ENCODE data around the gene DYNAP.

The DYNAP gene, protein sequence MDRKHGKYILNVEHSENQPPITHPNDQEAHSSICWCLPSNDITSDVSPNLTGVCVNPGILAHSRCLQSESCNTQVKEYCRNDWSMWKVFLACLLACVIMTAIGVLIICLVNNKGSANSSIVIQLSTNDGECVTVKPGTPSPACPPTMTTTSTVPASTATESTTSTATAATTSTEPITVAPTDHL
- total RNA-seq, result 0 to 0.66 (median 0) reads per million in 17 experiments

DNA sequence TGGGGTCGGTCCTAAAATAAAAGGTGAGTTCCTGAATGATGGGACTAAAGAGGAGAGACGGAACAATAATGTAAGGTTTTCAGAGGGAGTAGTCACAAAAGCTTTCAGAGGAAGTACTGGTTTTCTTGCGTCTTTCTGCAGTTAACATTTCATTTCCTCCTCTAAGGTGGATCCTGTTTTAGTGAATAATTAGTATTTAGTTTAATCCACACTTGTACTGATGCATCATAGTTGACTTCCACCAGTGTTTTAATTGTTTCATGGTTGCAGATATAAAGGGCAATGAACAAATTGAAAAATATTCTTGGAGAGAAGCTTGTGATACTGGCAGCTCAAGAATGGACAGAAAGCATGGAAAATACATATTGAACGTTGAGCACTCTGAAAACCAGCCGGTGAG, at the start of gene DYNAP:
DYNAP (plus strand) TSS at position 301 of the 400 bp plus-strand sequence; CDS start at position 339, 38 bp downstream.
- no peak for DNase-seq

DNA sequence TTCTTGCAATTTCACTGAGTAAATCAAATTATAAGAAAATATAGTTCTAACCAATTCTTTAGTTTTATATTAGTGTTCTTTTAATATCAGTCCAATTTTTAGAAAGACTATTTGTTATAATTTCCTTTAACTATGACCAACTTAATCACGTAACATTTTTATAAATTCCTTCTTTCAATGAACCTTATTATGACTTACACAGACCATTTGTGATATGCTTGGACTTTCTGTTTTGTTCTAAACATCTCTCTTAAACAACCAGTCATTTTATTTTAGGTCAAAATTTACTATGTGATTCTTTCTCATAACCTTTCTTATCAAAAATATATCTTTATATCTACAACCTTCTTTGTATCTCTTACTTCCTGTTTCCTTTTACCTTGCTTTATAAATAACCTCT, 39.5 kb upstream of the DYNAP start:
- DNase-seq, result no peak

DNA sequence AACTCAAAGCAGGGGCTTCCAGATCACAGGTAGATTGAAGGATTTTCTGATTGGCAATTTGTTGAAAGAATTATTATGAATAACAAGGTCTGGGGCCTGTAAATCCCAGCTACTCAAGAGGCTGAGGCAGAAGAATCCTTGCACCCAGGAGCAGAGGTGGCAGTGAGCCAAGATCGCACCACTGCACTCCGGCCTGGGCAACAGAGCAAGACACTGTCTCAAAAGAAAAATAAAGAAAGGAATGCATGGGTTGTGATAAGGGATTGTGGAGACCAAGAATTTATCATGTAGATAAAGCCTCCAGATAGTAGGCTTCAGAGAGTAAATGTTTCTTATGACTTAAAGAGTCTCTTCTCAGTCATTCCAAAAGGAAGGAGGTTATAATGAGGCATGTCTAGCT, 35.8 kb upstream of the DYNAP start:
- DNase-seq, result no peak

DNA sequence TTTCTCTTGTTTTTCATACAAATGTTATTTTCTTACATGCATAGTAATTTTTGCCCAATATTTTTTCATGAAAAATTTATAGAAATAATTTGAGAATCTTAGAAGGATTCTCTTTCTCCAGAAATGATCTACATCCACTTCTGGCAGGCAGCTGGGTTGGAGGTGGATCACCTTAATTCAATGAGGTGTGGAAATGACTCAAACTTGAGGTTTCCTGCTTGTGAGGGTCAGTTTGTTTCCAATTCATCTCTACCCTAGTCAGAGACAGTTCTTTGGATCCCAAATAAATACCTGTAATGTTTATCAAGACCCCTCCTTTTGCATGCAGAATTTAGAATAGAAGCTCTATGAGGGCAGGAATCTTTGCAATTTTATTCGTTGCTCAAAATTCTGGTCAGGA, 35.0 kb upstream of the DYNAP start:
- DNase-seq, result no peak

DNA sequence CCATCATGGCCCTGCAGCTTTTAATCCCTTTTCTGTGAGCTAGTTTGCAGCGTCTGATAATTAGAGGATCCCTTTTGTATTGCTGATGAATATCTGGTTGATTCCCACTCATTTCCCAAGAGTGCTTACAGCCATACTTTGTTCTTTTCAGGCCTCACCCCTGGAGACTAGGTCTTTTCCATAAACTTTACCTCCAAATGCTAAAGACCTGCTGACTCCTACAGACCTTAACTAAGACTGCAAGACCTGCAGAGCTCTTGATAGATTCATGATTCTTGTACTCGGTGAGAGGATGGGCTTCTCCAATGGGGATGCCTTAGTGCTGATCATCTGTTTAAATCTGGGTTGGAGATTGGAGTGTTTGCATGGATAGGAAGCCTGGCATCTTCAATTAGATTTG, 33.1 kb upstream of the DYNAP start:
- no peak for DNase-seq

DNA sequence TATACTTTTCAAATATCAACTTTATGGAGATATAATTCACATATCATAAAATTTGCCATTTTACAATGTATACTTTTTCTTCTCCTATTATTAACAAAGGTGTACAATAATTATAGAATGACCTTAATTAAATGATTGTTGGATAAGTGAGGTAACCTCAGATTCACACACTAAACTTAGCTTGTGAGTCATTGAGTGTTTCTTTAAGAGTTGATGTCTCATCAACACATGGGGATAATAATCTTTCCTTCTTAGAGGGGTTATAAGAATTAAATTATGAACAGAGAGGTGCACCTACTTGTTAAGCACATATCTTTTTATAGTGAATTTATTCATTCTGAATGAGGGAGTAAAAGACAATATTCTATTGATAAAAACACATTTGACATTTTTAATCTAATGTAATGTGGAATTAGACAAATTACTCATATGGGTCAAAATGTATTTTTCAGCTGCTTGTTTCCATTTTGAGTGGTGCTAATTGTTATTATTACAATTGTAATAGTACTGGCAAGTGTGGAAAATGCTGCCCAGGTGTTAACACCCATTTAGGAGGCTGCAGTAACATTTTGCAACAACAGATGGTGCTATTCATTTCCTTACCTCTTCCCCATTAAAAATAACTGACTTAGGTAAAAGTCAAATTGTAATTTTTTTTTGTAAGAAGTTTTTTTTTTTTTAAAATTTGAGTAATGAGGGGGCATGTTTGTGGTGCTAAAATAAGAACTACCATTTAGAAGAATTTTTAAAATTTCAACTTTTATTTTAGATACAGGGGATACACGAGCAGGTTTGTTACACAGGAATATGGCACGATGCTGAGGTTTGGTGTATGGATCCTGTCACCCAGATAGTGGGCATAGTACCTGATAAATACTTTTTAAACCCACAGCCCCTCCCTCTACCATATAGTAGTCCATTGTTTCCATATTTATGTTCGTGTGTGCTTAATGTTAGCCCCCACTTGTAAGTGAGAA, 32.1 kb upstream of the DYNAP start:
- DNase-seq, result peak; percentile 11 to 31 (median 24)

DNA sequence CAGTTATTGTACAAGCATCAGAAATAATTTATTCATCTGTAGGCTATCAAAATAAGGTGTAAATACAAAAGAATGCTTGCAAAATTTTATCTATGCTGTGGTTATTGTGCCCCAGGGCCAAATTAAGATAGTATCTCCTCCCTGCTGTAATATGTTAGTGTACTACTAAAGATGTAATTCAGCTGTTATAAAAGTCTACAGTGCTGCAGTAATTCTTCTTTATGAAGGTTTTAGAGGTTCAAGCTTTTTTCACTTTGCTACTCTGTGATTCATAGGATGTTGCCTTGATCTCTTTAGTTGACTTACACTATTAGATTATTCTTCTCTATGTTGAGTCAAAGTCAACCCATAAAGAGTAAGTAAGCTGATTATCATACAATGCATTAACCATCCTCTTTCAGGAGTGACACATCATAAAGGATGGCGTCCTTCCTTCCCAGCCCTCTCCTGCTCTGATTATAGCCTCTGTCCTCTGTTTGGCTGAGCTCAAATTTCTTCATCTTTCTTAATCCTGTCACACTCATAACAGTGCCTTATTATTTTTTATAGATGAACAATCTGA, 29.3 kb upstream of the DYNAP start:
- no peak for DNase-seq

DNA sequence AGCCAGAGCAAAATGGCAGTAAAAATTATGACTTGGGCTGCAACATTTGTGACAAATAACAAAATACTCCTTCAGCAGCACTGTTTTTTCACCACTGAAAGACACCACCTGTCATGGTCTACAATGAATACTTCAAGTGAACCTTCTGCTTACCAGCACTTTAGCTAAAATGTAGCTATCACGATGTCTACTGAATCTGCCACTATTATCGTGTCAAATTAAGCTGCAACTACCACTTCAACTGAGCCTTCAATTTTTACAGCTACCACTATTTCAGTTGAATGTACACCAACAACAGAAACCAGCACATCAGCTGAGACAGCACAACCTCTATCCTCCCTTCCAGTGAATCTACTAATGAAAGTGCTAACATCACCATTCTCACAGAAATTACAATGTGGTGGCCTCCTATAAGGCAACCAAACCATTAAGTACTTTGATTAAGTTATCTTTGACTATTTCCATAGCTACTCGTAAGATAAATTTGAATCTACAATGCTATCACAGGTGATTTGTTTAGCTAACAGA, 10.8 kb upstream of the DYNAP start:
- DNase-seq, result no peak

DNA sequence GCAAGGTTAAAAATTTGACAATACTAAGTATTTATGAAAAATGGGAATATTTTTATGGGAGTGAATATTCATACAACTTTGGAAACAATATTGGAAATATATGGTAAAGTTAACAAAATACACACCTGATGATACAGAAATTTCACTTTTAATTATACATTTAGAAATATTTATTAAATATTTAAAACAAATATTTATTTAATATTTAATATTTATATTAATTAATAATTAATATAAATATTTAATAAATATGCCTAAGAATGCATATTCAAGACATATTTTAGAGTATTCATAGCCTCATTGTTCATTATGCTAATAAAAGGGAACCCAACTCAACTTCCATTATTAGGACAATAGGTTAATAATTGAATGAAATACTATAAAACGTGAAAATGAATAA, 7.0 kb upstream of the DYNAP start:
- no peak for DNase-seq

DNA sequence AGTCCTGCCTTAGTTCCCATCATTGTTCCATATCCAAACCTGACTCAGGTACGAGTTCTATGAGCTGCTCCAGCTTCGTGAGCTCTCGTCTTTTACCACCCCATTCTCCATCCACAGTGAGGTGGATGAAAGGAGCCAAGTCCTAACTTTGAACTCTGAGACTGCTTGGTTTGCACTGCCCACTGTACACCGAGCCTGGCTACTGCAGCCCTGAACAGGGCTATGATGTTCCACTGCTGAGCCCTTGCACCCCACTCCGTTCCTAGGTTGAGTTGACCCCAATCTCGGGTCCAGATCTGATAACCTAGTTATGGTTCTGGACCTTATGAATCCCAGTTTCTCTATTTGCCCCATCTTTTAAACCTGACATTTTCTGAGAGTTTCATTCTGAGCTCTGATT, 5.3 kb upstream of the DYNAP start:
- no peak for DNase-seq

DNA sequence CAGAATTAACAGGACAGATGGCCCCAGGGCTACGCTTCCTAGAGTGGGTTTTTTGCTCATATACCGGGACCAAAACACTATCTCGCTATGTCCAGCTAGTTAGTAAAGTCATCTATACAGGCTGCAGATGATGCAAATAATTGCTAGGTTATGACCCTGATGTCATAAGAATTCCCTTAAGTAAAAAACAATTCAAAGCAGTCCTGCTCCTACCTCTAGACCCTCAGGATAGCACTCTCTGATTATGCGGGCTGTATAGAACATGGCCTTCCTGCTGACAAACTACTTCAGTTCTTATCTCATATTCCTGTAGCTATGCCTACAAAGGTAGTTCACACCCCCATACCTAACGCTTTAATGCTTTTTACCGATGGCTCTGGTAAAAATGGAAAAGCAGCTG, 13.2 kb downstream of the DYNAP start:
- DNase-seq, result no peak

DNA sequence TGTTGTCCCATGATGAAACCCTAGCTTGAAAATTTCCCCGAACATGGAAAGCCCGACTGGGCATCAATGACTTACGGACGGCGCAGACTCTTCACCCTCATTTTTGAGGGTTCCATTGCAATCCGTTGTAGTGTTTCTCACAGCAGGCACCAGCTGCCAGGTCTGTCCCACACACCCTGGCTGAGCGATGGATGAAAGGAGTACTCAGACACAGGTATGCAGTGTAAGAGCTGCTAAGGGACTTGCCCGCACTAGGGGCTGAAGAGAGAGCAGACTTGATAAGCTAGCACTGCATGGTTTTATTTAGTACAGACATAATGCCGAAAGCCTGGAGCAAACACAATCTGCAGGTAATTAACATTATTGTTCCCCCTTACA, 15.8 kb downstream of the DYNAP start:
- no peak for DNase-seq

DNA sequence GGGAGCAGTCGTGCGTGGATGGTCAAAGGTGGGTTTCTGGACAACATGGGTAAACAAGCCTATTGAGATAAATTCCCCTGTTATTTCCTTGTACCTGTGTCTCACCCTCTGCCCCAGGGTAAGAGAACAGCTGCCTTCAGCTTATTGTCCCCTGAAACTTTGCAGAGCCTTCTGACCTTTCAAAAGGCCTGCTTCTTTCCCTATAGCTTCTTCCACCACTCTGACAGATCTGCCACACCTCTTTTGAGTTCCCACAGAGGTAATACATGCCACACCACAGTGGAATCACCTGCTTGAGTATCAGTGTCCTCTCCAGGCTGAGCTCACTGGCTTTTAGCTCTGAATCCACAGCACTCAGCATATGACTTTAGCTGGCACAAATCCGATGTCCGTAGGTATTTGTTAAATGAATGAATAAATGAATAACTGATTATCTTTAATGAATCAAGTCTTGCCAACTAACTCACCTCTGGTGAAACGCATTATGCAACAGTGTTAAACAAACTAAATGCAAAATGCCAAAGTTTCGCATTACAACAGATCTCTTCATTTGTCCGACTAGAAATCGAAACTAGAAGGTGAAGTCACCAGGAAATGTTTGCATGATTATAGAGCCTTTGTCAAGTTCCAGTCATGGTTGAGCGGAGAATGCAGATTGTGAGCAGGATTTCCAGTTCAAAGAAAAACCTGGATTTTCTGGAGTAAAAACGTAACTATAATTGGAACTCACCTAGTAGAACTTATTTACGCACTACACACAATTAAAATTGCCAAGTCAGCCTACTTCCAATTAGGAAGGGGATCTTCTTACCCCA, 16.4 kb downstream of the DYNAP start:
- DNase-seq, result peak in 2 of 4 experiments; percentile 9 to 16

DNA sequence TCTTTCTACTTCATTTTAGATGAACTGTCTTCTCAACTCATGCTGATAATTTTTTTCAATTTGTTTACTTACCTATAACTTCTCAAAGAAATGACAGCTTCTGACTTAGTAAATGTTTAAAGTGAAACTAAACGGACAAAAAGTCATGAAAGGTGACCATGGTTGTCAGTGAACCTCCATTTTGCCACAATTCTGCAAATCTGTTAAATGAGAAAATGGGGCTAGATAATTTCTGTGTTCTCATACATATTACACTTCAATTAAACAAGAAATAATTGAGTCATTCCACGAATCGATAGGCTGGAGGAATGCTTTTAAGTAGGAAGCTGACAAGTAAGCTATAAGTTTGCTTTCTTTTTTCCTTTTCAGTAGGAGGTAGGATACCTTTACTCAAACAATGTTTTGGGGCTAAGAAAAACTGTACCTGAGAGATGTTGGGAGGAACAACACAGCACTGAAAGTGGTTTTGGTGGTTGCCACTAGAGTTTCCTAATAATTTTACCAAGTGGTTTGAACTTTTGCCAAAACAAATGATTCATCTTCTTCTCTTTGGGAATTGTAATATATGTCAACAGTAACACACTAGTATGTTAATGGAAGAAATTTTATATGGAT, 17.1 kb downstream of the DYNAP start:
- peak in 2 of 4 experiments; percentile 5 to 11 for DNase-seq

DNA sequence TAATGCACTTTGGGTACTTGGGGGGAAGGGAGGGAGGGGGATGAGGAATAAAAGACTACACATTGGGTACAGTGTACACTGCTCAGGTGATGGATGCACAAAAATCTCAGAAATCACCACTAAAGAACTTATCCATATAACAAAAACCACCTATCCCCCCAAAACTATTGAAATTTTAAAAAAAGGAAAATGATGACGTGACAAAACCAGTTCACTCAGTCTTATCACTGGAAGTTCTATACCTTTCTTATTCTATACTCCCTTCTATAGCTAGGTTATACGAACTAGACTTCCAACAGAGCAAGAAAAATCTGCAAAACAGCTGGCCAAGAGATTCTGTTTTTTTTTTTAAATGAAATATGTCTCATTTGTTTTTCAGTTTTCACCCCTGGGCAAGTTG, 20.8 kb downstream of the DYNAP start:
- no peak for DNase-seq

DNA sequence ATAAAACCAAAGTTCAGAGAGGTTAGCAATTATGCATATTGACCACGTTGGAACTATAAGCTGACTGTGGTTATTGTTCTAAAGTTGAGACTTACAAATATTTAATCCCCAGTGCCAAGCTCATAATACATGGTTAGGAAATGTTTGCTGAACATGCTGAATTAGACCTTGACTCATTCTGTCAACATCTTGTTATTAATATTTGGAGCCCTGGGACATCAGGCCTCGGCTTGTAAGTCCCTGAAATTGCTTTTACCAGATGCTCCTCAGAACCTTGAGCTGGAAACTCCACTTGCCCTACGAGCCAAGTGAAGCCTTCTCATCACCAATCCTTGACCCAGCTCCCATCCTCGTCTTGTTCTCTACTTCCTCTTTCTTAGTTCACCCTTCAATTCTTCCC, 21.2 kb downstream of the DYNAP start:
- DNase-seq, result no peak

DNA sequence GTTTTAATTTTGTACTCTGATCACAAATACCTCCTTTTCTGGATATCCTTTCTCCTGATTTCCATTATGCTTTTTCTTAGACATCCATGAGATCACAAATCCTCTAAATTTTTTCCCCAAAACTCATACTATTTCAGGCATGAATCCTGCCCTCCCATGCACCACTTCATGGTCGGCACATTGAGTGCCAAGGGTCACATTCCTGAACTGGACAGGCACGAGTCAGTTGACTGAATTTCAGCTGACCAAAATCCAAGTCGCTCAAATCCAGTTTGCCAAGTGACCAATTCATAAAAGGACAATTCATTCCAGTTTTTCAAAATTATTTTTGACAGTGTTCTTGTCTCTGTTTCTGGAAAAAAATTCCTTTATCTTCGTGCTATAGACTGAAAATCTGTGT, 22.1 kb downstream of the DYNAP start:
- DNase-seq, result no peak

DNA sequence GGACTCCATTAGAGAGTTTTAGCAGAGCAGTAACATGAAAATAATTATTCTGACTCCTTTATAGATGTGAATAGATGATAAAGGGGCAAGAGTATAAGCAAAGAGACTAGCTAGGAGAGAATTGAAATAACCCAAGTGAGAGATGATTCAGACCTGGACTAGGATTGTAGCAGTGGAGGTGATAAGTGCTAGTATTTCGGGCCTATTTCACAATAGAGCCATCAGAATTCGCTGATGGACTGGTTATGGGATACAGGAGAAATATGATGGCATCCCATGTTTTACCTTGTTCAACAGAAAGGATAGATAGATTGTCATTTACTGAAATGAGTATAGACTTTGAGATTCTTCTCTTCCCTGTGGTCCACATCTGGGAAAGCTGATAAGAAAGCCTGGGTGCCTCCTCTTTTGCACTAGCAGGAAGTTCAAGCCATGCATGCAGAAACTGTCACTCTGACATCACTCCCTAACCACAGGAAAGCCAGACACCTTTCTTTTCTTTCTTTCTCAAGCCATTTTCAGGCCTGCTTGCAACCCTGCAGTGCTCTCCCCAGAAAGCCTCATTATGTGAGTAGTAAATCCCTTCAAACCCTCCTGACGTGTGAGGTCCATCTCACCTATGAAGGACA, 25.3 kb downstream of the DYNAP start:
- no peak for DNase-seq

DNA sequence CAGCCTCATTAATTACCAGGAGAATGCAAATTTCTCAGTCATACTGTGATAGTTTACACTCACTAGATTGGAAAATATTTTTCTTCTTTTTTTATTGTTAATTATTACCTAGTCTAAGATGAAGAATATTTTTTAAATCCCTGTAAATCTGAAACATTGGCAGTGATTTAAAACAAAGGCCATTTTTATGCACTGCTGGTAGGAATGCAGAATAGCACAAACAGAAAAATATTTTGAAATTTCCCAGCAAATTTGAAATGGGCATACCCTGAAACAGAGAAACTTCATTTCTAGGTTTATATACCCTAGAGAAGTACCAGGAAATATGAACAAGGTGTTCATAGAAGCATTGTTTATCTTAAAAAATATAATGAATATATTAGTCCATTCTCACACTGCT, 31.0 kb downstream of the DYNAP start:
- DNase-seq, result no peak

DNA sequence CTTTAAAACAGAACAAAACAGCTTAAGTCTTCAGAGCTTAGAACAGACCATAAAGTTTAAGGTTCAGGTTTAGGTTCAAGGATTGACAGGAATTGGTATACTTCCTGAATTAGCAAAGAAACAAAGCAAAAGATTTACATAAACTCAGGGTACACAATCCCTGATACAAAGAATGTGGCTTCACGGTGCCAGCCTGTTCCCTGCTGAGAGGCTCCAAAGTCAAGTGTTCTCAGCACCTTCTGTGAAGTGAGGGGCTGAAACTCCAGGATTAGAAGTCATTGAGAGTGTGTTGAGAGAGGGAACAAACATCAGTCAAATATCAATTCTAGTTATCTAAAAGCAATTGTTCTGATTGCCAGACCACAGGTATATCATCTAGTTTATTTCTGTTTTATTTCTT, 35.7 kb downstream of the DYNAP start:
- DNase-seq, result no peak

DNA sequence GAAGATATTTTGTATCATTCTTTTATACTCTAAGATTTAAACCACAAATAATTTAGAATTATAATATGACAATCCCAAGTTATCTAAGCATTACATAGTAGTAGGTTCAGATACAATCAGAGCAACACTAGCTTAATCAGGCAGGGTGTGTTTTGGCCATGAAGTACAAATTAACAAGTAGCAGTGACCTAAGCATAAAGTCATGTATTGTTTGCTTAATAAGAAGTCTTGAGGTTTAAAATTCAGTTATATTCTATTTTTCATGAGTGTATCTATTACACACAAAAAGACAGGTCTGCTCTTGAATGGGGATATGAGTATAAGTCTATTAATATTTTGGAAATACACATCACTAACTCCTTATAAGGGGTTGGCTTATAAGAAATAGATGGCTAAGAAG, 39.9 kb downstream of the DYNAP start:
- no peak for DNase-seq

DNA sequence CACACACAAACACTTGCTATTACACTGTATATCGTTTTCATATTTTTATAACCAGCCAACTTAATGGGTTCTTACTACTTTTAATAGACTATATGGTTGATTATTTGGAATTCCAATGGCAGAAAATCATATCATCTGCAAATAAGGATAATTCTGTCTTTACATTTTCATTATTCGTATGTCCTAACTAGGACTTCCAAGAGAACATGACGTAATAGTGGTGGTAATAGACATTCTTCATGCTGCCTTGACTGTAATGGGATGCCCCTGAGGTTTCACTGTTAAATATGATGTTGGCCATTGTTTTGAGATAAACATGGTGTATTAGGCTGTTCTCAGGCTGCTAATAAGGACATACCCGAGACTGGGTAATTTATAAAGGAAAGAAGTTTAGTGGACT, 45.2 kb downstream of the DYNAP start:
- DNase-seq, result no peak

Measured in suppressor macrophage (primary cell).